SK-N-SH (cell line): ENCODE results near the gene RUNDC3A. TPM values are rescaled to one million over a fixed set of nuclear protein-coding genes. Genes with fewer than 3 reads are reported as not detected.

Experiments
- CTCF ChIA-PET: fragments of 300-600, 350-600 bp; formaldehyde crosslinking; extraction: SDS; loops from one replicate; lab custom pipeline; 2021; lab: Yijun Ruan, JAX
- POLR2A ChIA-PET: fragments of 350-600 bp; sonication (Branson Sonifier 250); formaldehyde crosslinking; extraction: SDS; loops from one replicate; lab custom pipeline; 2020; ENCODE audit warnings: antibody characterized with exemption, inconsistent platforms; lab: Yijun Ruan, JAX
- DNase-seq: peaks from one replicate; pipeline ENCODE4 v3.0.0; 2012
- H2AFZ ChIP-seq: fragments of 200-600 bp; sonication (generic); 2 replicates; pipeline ENCODE4 v1.8.1; 2016; ENCODE audit warnings: antibody characterized with exemption, mild to moderate bottlenecking, low read depth
- H3F3A ChIP-seq: fragments of 200-600 bp; sonication (generic); replicated peaks from 2 replicates; pipeline ENCODE3; 2016; ENCODE audit warnings: antibody characterized with exemption, mild to moderate bottlenecking; ENCODE audit not compliant: insufficient read depth
- H3K27ac ChIP-seq, 2 experiments: fragments of 200-500 bp in 1 of 2; fragments of 200-600 bp in 1 of 2; sonication (Bioruptor generic) in 1 of 2; sonication (generic), shearing (Covaris generic) in 1 of 2; 2 replicates each; pipeline versions ENCODE4 v1.5.1 to v1.6.1; 2014 to 2016; ENCODE audit warnings: low read depth in 2 of 2, inconsistent platforms in 1 of 2, low read length in 1 of 2, mild to moderate bottlenecking in 1 of 2, mixed read lengths in 1 of 2
- H3K27me3 ChIP-seq: fragments of 200-600 bp; sonication (generic), shearing (Covaris generic); 2 replicates; pipeline ENCODE4 v1.6.1; 2016; ENCODE audit warnings: mixed run types; ENCODE audit not compliant: insufficient read depth
- H3K36me3 ChIP-seq, 2 experiments: fragments of 200-500 bp in 1 of 2; fragments of 200-600 bp in 1 of 2; sonication (Bioruptor generic) in 1 of 2; sonication (generic) in 1 of 2; replicated peaks in 1 of 2; 2 replicates each; pipeline versions ENCODE3 to v1.5.1; 2014 to 2016; ENCODE audit warnings: low read length in 1 of 2, mild to moderate bottlenecking in 1 of 2; ENCODE audit not compliant: insufficient read depth in 2 of 2, control insufficient read depth in 1 of 2
- H3K4me1 ChIP-seq, 2 experiments: fragments of 200-500 bp in 1 of 2; fragments of 200-600 bp in 1 of 2; sonication (Bioruptor generic) in 1 of 2; sonication (generic), shearing (Covaris generic) in 1 of 2; 2 replicates each; pipeline versions ENCODE4 v1.5.1 to v1.6.1; 2014 to 2016; ENCODE audit warnings: low read depth in 1 of 2, low read length in 1 of 2, mixed run types in 1 of 2; ENCODE audit not compliant: insufficient read depth in 2 of 2, control insufficient read depth in 1 of 2
- H3K4me2 ChIP-seq: fragments of 200-600 bp; sonication (generic), shearing (Covaris generic); 2 replicates; pipeline ENCODE4 v1.6.1; 2017; ENCODE audit warnings: mixed run types
- H3K4me3 ChIP-seq, 2 experiments: fragments of 200-500 bp in 1 of 2; fragments of 200-600 bp in 1 of 2; sonication (Bioruptor generic) in 1 of 2; sonication (generic), shearing (Covaris generic) in 1 of 2; 2 replicates each; pipeline versions ENCODE4 v1.5.1 to v1.8.1; 2014 to 2016; ENCODE audit warnings: low read depth in 2 of 2, inconsistent platforms in 1 of 2, low read length in 1 of 2, mild to moderate bottlenecking in 1 of 2, mixed read lengths in 1 of 2, moderate library complexity in 1 of 2
- H3K79me2 ChIP-seq: fragments of 200-600 bp; sonication (generic); 2 replicates; pipeline ENCODE4 v1.8.1; 2017; ENCODE audit warnings: mild to moderate bottlenecking; ENCODE audit not compliant: insufficient read depth
- H3K9ac ChIP-seq: fragments of 200-600 bp; sonication (generic); 2 replicates; pipeline ENCODE4 v1.6.1; 2017; ENCODE audit warnings: mixed run types
- H3K9me2 ChIP-seq: fragments of 200-600 bp; sonication (generic); 2 replicates; pipeline ENCODE4 v1.6.1; 2017; ENCODE audit warnings: mixed run types
- H3K9me3 ChIP-seq: fragments of 200-600 bp; sonication (generic); 2 replicates; pipeline ENCODE4 v1.6.1; 2017; ENCODE audit warnings: mixed run types, mild to moderate bottlenecking, moderate library complexity
- H4K20me1 ChIP-seq: fragments of 200-600 bp; sonication (generic); 2 replicates; pipeline ENCODE4 v1.6.1; 2017; ENCODE audit warnings: mild to moderate bottlenecking, mixed run types; ENCODE audit not compliant: insufficient read depth
- EZH2phosphoT487 ChIP-seq: fragments of 200-600 bp; sonication (generic); IDR thresholded peaks from 2 replicates; pipeline ENCODE4 v1.6.1; 2017; ENCODE audit warnings: low read depth, mixed run types, mild to moderate bottlenecking, antibody characterized with exemption, moderate library complexity, borderline replicate concordance
- GATA2 ChIP-seq: sonication (generic); formaldehyde crosslinking; IDR thresholded peaks from 2 replicates; pipeline ENCODE4 v1.5.0; 2020; ENCODE audit warnings: mild to moderate bottlenecking, missing genetic modification reagents
- JUND ChIP-seq: IDR thresholded peaks from 2 replicates; pipeline ENCODE4 v1.4.0; 2012
- MEF2A ChIP-seq: IDR thresholded peaks from 2 replicates; pipeline ENCODE4 v1.4.0; 2012; ENCODE audit warnings: low read depth, borderline replicate concordance
- NRF1 ChIP-seq: IDR thresholded peaks from 2 replicates; pipeline ENCODE4 v1.6.1; 2012; ENCODE audit warnings: low read depth, mild to moderate bottlenecking, low read length
- POLR2AphosphoS5 ChIP-seq: IDR thresholded peaks from 2 replicates; pipeline ENCODE4 v1.6.1; 2012; ENCODE audit warnings: low read depth, low read length
- RFX5 ChIP-seq: IDR thresholded peaks from 2 replicates; pipeline ENCODE4 v1.6.1; 2012; ENCODE audit warnings: mild to moderate bottlenecking, improper control_type of control experiment, low read length
- SIN3A ChIP-seq: IDR thresholded peaks from 2 replicates; pipeline ENCODE4 v1.6.1; 2012; ENCODE audit warnings: low read depth, mild to moderate bottlenecking, low read length, moderate library complexity, borderline replicate concordance
- TEAD4 ChIP-seq: IDR thresholded peaks from 2 replicates; pipeline ENCODE4 v1.4.0; 2012; ENCODE audit warnings: mild to moderate bottlenecking, borderline replicate concordance; ENCODE audit not compliant: insufficient read depth
- USF2 ChIP-seq: fragments of 150-350 bp; IDR thresholded peaks from 2 replicates; pipeline ENCODE4 v1.6.1; 2017; ENCODE audit warnings: antibody characterized with exemption, low read length, low read depth, borderline replicate concordance
- WGBS: methylation state at CpG from one replicate; pipeline ENCODE4 v1.1.6; 2017; ENCODE audit warnings: low lambda C conversion rate; 5-methylcytosine and 5-hydroxymethylcytosine counted together
- polyA plus RNA-seq, 3 experiments: library from polyadenylated mRNA; depleted of rRNA; stranded (reverse); fragments of >200 nt; gene quantifications; 2 replicates each; pipeline ENCODE4 v1.2.3, GENCODE V29; 2012
- TF ChIP-seq, protein P1 (sequence below): IDR thresholded peaks from 2 replicates; pipeline ENCODE4 v1.4.0; 2012; ENCODE audit warnings: low read depth, borderline replicate concordance
- TF ChIP-seq, protein P2 (sequence below): fragments of 200-600 bp; sonication (generic); IDR thresholded peaks from 2 replicates; pipeline ENCODE4 v1.6.1; 2017; ENCODE audit warnings: antibody characterized with exemption, mild to moderate bottlenecking, moderate library complexity

Gene RUNDC3A
- polyA plus RNA-seq, 1 of the 3 experiments (the other 2 are of a cell fraction): 8.9 TPM

GRCh38 chr17:44310609-44311376, 2.4 kb downstream of the RUNDC3A start:
- Histone ChIP-seq H3K4me3 (no peak overlapping the region), H3K36me3 (no peaks in the 10 kb centered on the region), H3K4me1 (peaks cover 0 to 31% of the 10 kb centered on the region in 2 experiments; a peak in 1 of 4 replicates), H3K9me3 (no peaks in the 10 kb centered on the region)
- CTCF ChIA-PET: interaction anchor here (1.1 to 5.7 kb wide), 7 partner anchors 13 to 125 kb away, joined by 3 to 37 read pairs (median 6); partner anchors contain the start of genes GRN, SLC25A39 and UBTF
- no peak for TF ChIP-seq GATA2
- TF ChIP-seq RFX5: no peak
- TF ChIP-seq SIN3A: no peak
- no peak for TF ChIP-seq JUND
- TF ChIP-seq MEF2A: no peak
- no peak for TF ChIP-seq EZH2phosphoT487
- TF ChIP-seq, protein P1, sequence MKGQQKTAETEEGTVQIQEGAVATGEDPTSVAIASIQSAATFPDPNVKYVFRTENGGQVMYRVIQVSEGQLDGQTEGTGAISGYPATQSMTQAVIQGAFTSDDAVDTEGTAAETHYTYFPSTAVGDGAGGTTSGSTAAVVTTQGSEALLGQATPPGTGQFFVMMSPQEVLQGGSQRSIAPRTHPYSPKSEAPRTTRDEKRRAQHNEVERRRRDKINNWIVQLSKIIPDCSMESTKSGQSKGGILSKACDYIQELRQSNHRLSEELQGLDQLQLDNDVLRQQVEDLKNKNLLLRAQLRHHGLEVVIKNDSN: no peak
- TF ChIP-seq, all 33 proteins: peak for 0
- H4K20me1 ChIP-seq: no peaks in the 10 kb centered on the region
- H2AFZ ChIP-seq: no peak overlapping the region
- POLR2A ChIA-PET: interaction anchor here (1.0 to 4.4 kb wide), 4 partner anchors 9 to 112 kb away, joined by 3 to 34 read pairs (median 22); partner anchors contain the start of gene SLC25A39
- H3K9ac ChIP-seq: no peak overlapping the region
- DNase-seq: no peak
- no peak overlapping the region for H3K27ac ChIP-seq
- H3K27me3 ChIP-seq: no peaks in the 10 kb centered on the region
- no peaks in the 10 kb centered on the region for H3K79me2 ChIP-seq
- no peak overlapping the region for H3K4me2 ChIP-seq
- no peaks in the 10 kb centered on the region for H3F3A ChIP-seq
- WGBS: 23% methylated on average over 5 of the region's 10 CpGs
- no peaks in the 10 kb centered on the region for H3K9me2 ChIP-seq

DNA sequence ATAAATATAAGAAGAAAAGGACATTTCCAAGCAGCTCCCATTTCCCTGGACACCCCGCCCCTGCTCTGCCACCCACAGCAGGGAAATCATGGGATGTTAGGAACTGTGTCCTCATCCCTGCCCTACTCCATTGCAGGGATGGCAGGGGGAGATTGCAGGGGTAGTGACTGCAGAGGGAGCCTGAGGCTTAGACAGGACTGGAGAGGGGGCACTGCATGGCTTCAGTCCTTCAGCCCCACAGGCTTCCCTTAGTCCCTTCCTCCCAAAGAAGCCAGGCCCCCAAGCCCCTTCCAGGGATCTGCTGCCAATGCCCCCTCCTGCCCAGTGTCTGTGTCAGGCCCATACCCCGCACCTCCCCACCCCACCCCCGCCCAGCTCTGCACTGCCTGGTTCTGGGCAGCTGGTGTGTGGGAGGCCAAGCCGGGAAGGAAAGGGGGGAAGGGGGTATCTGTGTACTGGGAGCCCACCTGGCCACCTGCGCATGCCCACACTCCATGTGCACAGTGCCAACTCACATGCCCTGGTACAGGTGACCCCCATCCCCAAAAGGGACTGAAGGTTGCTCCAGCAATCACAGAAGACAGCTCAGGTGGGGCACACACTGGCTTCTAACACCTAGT, 3.3 kb downstream of the RUNDC3A start:
- no peaks in the 10 kb centered on the region for H3K9me3 ChIP-seq
- H3K9ac ChIP-seq: no peak overlapping the region
- DNase-seq: no peak
- ChIA-PET POLR2A (interaction anchor here (4.4 kb wide), 1 partner anchor 8 kb away, joined by 34 read pairs; no protein-coding TSS in a partner anchor), CTCF (interaction anchor here (1.0 to 5.7 kb wide), 3 partner anchors 20 to 102 kb away, joined by 3 to 37 read pairs (median 7); partner anchors contain the start of gene UBTF)
- H4K20me1 ChIP-seq: no peaks in the 10 kb centered on the region
- H3K27ac ChIP-seq: no peak overlapping the region
- no peak overlapping the region for H3K4me2 ChIP-seq
- no peaks in the 10 kb centered on the region for H3K9me2 ChIP-seq
- H3F3A ChIP-seq: no peaks in the 10 kb centered on the region
- TF ChIP-seq POLR2AphosphoS5 (no peak), GATA2 (no peak), TEAD4 (no peak), SIN3A (no peak), USF2 (no peak), NRF1 (no peak), JUND (no peak)
- TF ChIP-seq, protein P2, sequence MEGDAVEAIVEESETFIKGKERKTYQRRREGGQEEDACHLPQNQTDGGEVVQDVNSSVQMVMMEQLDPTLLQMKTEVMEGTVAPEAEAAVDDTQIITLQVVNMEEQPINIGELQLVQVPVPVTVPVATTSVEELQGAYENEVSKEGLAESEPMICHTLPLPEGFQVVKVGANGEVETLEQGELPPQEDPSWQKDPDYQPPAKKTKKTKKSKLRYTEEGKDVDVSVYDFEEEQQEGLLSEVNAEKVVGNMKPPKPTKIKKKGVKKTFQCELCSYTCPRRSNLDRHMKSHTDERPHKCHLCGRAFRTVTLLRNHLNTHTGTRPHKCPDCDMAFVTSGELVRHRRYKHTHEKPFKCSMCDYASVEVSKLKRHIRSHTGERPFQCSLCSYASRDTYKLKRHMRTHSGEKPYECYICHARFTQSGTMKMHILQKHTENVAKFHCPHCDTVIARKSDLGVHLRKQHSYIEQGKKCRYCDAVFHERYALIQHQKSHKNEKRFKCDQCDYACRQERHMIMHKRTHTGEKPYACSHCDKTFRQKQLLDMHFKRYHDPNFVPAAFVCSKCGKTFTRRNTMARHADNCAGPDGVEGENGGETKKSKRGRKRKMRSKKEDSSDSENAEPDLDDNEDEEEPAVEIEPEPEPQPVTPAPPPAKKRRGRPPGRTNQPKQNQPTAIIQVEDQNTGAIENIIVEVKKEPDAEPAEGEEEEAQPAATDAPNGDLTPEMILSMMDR: no peak
- TF ChIP-seq, protein P1: no peak
- TF ChIP-seq, all 33 proteins: peak for 0
- Histone ChIP-seq H3K36me3 (no peaks in the 10 kb centered on the region), H3K27me3 (no peaks in the 10 kb centered on the region), H3K79me2 (no peaks in the 10 kb centered on the region), H3K4me1 (peaks cover 0 to 31% of the 10 kb centered on the region in 2 experiments; a peak in 1 of 4 replicates), H2AFZ (no peak overlapping the region), H3K4me3 (no peak overlapping the region)
- WGBS: 47% methylated on average over 4 of the region's 5 CpGs
